ENCODE measurements around the gene CFAP20DC. TPM values are rescaled to one million over a fixed set of nuclear protein-coding genes. Genes with fewer than 3 reads are reported as not detected.

Gene CFAP20DC
- total and polyA plus RNA-seq, 2 of the 13 experiments (the other 11 are each of a cell fraction or from before 2014, with no cell fraction given), result not detected

DNA sequence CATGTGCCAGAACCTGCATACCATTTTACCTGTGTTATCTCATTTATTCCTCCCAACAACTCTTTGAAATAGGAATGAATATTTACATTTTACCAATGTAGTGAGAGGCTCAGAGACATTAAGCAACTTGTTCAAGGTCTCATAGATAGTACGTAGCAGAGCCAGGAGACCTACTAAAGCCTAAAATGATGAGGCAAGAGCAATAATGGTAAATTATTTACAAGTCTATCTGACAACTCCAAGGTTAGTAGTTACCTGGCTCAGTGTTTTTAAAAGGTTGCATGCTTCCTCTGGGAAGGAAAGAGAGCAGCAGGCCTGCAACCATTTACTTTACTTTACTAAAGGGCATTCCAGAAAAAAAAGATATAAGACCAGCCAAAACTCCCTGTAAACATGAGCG, 103.0 kb downstream of the CFAP20DC start:
- H3K4me3 ChIP-seq (replicated peaks in 1 of 3; ENCODE audit: insufficient read depth in 1 of 3, low read depth in 2 of 3, low read length in 3 of 3), result no peak overlapping the region
- no peak overlapping the region for H2AFZ ChIP-seq (ENCODE audit: low read length)
- no peaks in the 10 kb centered on the region for H3K27me3 ChIP-seq (ENCODE audit: control insufficient read depth in 1 of 2, insufficient read depth in 2 of 2, low read length in 2 of 2)
- ChIA-PET CTCF (ENCODE audit: low intra/inter-chr PET ratio, low total read pairs) (no interaction called here), POLR2A (no interaction called here)
- H3K36me3 ChIP-seq (replicated peaks in 1 of 2; ENCODE audit: control insufficient read depth in 1 of 2, insufficient read depth in 2 of 2, low read length in 2 of 2), result no peaks in the 10 kb centered on the region
- H3K27ac ChIP-seq (ENCODE audit: extremely low read length, insufficient read depth, low read length), result no peak overlapping the region
- H3K9ac ChIP-seq (ENCODE audit: insufficient read depth, low read depth, low read length), result no peak overlapping the region
- H3K9me3 ChIP-seq (ENCODE audit: low read length), result no peaks in the 10 kb centered on the region
- no peak overlapping the region for H3K4me2 ChIP-seq (ENCODE audit: low read depth, low read length)
- FAIRE-seq (no peak), ATAC-seq (peak; percentile 90), DNase-seq (ENCODE audit: low spot score) (peak; percentile 36)
- no TSS peak for BruUV-seq (replicated peaks)
- in situ Hi-C loops (cut with HindIII; ENCODE audit: extremely low pct_ligation_motif_present, low pct_unique_long_range_greater_than_20kb), result no loop called here
- H3K4me1 ChIP-seq (ENCODE audit: insufficient read depth, low read length), result peaks cover 10% of the 10 kb centered on the region; the same call in 1 of the 2 replicates
- no peaks in the 10 kb centered on the region for H4K20me1 ChIP-seq (ENCODE audit: insufficient read depth, low read length)
- peak; percentile 80 for TF ChIP-seq ZKSCAN1 (IDR thresholded peaks at IDR 0.05; ENCODE audit: low read length)
- TF ChIP-seq ZSCAN25 (CRISPR knock-in tag; IDR thresholded peaks at IDR 0.05), result no peak
- no peak for TF ChIP-seq MATR3 (CRISPR knock-in tag; IDR thresholded peaks at IDR 0.05)
- TF ChIP-seq, protein P1, sequence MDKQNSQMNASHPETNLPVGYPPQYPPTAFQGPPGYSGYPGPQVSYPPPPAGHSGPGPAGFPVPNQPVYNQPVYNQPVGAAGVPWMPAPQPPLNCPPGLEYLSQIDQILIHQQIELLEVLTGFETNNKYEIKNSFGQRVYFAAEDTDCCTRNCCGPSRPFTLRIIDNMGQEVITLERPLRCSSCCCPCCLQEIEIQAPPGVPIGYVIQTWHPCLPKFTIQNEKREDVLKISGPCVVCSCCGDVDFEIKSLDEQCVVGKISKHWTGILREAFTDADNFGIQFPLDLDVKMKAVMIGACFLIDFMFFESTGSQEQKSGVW (CRISPR knock-in tag; IDR thresholded peaks at IDR 0.05; ENCODE audit: borderline replicate concordance), result no peak
- peak; percentile 72; the same call in 1 of the 2 replicates for TF ChIP-seq CEBPB (IDR thresholded peaks at IDR 0.05; ENCODE audit: borderline replicate concordance, low read depth, low read length)
- peak; percentile 61 for TF ChIP-seq CEBPG (CRISPR knock-in tag; IDR thresholded peaks at IDR 0.05)
- TF ChIP-seq, protein P2, sequence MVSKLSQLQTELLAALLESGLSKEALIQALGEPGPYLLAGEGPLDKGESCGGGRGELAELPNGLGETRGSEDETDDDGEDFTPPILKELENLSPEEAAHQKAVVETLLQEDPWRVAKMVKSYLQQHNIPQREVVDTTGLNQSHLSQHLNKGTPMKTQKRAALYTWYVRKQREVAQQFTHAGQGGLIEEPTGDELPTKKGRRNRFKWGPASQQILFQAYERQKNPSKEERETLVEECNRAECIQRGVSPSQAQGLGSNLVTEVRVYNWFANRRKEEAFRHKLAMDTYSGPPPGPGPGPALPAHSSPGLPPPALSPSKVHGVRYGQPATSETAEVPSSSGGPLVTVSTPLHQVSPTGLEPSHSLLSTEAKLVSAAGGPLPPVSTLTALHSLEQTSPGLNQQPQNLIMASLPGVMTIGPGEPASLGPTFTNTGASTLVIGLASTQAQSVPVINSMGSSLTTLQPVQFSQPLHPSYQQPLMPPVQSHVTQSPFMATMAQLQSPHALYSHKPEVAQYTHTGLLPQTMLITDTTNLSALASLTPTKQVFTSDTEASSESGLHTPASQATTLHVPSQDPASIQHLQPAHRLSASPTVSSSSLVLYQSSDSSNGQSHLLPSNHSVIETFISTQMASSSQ (IDR thresholded peaks at IDR 0.05; ENCODE audit: low read depth), result peak; percentile 66
- TF ChIP-seq, protein P2 (CRISPR knock-in tag; IDR thresholded peaks at IDR 0.05; ENCODE audit: borderline replicate concordance), result peak; percentile 66; the same call in 1 of the 2 replicates
- TF ChIP-seq ZNF7 (CRISPR knock-in tag; IDR thresholded peaks at IDR 0.05), result peak; percentile 86
- TF ChIP-seq, protein P3, sequence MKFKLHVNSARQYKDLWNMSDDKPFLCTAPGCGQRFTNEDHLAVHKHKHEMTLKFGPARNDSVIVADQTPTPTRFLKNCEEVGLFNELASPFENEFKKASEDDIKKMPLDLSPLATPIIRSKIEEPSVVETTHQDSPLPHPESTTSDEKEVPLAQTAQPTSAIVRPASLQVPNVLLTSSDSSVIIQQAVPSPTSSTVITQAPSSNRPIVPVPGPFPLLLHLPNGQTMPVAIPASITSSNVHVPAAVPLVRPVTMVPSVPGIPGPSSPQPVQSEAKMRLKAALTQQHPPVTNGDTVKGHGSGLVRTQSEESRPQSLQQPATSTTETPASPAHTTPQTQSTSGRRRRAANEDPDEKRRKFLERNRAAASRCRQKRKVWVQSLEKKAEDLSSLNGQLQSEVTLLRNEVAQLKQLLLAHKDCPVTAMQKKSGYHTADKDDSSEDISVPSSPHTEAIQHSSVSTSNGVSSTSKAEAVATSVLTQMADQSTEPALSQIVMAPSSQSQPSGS (CRISPR knock-in tag; IDR thresholded peaks at IDR 0.05), result peak; percentile 39; the same call in 1 of the 2 replicates
- WGBS (ENCODE audit: low lambda C conversion rate), result 3% methylated on average over 2 of the region's 2 CpGs
- intact Hi-C loops (cut with micrococcal nuclease; ENCODE audit: unreplicated experiment), result no loop called here
- H3K79me2 ChIP-seq (ENCODE audit: insufficient read depth, low read length), result no peaks in the 10 kb centered on the region

Data from HepG2 (cell line).